Head of caudate nucleus (tissue), 42 donors: ENCODE measurements around the gene LPAR6.

Experiments used
- DNase-seq, 42 donors: peaks; one replicate each; pipeline versions ENCODE4 v3.0.0 to v3.0.0-alpha.2; 2020 to 2021; ENCODE audit warnings: mixed read lengths in 7 of 42
- intact Hi-C: fragments of 100-400 bp; cut with DNase I; formaldehyde crosslinking; loops from one replicate; pipeline ENCODE4 v1.15.0; 2022

The LPAR6 gene

DNA sequence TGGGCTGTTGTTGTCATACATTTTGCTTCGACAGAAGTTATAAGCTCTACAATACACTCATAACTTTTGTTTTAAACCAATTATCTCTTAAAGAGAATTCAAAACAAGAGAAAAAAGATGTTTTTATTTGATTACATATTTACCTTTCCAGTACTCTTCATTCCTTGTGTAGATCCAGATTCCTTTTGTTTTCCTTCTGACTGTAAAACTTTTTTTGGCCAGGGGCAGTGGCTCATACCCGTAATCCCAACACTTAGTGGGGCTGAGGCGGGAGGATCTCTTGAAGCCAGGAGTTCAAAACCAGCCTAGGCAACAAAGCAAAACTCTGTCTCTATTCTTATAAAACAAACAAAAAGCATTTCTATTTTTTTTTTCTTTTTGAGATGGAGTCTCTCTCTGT, 21.7 kb downstream of the LPAR6 start:
- DNase-seq = no peak
- intact Hi-C loops = no loop called here

DNA sequence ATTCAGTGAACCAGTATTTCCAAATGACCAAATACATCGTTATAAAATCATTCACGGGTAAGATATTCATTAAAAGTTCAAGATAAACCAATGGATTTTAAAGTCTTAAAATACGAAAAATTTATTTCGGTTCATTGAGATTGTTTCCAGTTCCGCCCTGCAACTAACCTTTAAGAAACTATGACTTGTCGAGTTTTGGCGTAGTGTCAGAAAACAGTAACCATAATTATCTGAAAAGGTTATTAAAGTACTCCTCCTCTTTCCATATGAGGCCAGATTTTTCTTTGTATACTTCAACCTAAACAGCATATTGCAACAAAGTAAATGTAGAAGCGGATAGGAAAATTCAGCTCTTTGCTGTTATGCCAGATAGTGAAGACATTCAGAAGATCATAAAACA, 26.1 kb downstream of the LPAR6 start:
- intact Hi-C loops = no loop called here
- no peak for DNase-seq

DNA sequence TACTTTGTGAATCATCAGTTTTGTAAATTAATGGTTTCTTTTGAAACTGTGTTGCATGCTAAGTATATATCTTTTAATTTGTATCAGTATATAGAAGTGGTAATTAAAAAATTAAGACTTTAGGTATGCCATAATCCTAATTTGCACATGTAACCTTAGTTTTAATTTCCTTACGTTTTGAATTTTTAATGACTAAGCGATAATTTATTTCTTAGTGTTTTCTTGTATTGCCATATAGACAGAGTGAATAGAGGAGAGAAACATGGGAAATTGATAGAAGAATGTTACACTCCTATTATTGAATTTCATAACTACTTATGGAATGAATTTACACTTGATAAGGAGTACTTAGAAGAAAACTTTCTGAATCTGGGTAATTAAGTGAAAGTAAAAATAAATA, 29.5 kb downstream of the LPAR6 start:
- intact Hi-C loops = no loop called here
- DNase-seq = no peak

DNA sequence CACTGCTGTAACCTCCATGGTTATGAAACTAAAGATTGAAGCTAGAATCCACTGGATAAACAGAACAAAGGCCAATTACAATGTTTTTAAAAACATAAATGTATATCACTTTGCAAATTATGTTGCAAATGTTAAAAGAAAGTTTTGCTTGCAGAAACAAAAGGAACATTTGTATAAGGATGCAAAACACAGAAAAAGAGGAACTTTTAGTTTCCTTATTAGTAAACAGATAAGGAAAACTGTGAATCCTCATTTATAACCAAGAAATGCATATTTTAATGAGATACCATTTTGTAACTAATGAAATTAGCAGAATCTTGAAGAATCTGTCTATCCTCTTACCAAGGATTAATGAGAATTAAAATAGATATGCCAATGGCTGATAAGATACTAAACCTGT, 32.3 kb downstream of the LPAR6 start:
- DNase-seq = no peak
- intact Hi-C loops = no loop called here

DNA sequence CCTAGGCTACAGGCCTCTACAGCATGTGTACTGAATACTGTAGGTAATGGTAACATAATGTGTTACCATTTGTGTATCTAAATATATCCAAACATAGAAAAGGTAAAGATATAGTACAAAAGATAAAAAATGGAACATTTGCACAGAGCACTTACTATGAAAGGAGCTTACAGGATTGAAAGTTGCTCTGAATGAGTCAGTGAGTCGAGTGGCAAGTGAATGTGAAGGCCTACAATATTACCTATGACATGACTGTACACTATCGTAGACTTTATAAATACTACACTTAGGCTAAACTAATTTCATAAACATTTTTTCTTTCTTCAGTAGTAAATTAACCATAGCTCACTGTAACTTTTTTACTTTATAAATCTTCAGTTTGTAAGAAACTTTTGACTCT, 35.1 kb downstream of the LPAR6 start:
- DNase-seq = no peak
- intact Hi-C loops = no loop called here

DNA sequence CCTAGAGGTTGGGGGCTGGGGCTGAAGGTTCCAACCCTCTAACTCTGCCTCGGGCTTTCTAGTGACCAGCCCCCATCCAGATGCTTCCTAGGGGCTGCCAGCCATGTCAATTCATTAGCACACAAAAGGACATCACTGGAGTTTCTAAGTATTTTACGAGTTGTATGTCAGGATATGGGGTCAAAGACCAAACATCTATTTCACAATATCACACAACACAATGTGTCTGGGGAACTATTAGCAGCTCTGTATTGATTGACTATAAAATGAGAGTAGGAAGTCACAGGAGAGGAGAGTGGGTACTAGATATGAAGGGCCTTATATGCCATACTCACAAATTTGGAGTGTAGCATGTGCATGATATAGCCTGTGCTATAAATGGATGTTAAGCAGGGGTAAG, 42.1 kb downstream of the LPAR6 start:
- DNase-seq = no peak
- intact Hi-C loops = no loop called here

DNA sequence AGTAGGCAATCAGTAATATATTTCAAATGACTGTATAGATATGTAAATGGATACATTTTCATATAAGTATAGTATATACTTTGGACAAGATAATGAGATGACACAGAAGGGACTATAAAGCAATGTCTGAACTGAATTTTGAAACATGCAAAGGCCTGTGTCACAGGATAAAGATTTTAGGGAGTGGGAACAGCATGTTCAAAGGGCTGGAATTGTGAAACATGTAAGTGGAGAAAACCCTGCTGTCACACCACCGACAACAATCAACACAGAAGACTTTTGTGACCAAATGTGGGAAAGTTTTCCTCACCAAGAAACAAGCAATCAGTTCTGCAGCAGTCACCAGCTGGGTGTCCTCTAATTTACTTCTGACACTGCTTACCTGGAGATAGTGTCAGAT, 42.9 kb downstream of the LPAR6 start:
- DNase-seq = no peak

More for the DNA sequence above, 42.9 kb downstream of the LPAR6 start:
- intact Hi-C loops = no loop called here
